Measurements from ENCODE around the gene LYZL2.
"Not testable (repeated sequence)": the region's sequence is repeated elsewhere in the genome, so short reads cannot be mapped to it uniquely, and the experiment has no call there.

The LYZL2 gene

GRCh38 chr10:30637881-30638467 lies 8.4 kb upstream of the LYZL2 start:
- DNase-seq, result no peak

DNA sequence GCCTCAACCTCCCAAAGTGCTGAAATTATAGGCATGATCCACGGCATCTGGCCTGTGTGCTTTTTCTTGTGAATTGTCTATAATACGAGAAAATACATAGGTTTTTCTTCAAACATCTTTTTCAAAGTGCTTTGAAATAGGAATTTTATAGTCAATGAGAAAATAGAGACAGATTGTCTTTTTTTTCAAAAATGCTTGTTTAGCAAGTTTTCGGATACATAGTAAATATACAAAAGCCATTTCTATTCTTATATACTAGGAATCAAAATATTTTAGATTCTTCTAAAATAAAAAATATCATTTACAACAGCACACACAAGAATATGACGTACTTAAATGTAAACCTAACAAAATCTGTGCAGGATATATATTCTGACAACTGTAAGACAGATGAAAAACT lies 1.6 kb upstream of the LYZL2 start:
- no peak for DNase-seq

- DNase-seq, result no peak
Observed at GRCh38 chr10:30630571-30630970, 1.0 kb upstream of the LYZL2 start.

DNA sequence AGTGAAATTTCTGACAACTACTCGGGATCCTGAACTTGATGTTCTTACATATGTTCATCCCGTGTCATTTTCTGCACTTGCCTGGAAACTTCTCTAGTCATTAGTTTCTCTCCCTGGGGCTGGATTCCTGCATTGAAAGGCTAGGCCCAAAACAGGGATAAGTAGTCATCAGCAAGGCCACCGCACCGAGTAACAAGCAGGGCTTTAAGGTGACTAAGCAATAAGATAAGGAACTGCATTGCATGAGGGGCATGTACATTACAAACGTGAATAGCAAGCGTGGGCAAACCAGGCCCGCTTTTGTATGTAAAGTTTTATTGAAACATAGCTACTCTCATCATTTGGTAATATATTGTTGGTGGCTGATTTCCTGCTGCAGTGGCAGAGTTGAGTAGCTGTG lies 977 bp downstream of the LYZL2 start:
- not testable (repeated sequence) for DNase-seq

GRCh38 chr10:30626837-30627236 lies 2.7 kb downstream of the LYZL2 start:
- DNase-seq, result not testable (repeated sequence)

DNA sequence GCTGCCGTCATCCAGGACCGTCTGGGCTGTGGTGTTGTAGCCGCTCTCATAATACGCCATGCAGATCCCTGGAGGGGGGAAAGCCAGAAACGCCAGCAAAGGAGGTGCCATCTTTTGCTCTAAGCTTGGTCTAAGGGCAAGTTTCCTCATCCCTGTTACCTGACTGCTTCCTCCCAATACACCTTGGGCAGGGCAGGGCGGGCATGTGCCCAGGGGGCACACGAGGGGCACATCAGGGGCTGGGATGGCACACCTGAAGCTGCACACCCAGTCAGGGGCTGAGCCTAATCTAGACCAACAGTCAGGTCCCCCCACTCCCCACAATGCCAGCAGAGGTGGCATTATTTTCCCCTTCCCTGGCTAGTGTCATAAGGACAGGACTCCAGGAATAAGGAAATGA lies 3.4 kb downstream of the LYZL2 start:
- not testable (repeated sequence) for DNase-seq

- DNase-seq, result no peak
Observed at GRCh38 chr10:30625080-30625479, 4.5 kb downstream of the LYZL2 start.

GRCh38 chr10:30619966-30620365 lies 9.6 kb downstream of the LYZL2 start:
- DNase-seq, result no peak

- no peak for DNase-seq
Observed at GRCh38 chr10:30617070-30617469, 12.5 kb downstream of the LYZL2 start.

DNA sequence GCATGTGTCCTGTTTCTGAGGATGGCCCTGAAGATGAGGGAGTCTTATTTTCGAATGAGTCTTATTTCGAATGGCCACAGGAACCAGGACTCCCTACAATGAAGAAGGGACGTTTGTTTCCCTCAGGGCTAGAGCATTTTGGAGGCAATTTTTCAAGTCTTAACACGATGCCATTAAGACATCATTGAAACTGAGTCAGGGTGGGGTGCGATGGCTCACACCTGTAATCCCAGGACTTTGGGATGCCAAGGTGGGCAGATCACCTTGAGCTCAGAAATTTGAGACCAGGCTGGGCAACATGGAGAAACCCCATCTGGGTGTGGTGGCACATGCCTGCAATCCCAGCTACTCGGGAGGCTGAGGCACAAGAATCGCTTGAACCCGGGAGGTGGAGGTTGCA lies 18.5 kb downstream of the LYZL2 start:
- not testable (repeated sequence) for DNase-seq

DNA sequence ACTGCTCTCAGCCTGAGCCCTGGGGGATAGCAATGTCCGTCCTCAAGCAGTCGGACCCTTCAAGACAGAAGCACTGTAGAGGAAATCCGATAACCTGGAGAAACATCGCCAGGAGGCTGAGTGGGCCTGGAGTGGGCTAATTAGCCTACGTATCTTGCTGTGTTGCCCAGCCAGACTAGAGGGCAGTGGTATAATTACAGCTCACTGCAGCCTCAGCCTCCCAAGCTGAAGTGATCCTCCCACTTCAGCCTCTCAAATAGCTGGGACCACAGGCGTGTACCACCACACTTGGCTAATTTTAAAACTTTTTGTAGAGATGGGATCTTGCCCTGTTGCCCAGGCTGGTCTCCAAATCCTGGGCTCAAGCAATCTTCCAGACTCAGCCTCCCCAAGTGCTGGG lies 21.7 kb downstream of the LYZL2 start:
- DNase-seq, result no peak

DNA sequence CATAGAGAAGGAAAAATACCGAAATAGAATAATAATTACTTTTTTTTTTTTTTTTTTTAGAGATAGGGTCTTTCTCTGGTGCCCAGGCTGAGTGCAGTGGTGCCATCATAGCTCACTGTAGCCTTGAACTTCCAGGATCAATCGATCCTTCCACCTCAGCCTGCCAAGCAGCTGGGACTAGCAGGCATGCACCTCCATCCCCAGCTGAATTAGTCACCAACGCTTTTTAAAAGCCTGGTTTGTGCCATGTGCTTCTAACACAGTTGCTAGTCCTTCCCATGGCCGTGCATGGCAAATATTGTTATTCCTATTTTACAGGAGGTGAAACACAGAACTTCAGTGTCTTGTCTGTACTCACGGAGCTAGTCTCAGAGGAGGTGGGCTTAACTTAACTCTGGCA lies 23.2 kb downstream of the LYZL2 start:
- DNase-seq, result no peak

- DNase-seq, result peak; percentile 41
Observed at GRCh38 chr10:30605341-30606121, 24.0 kb downstream of the LYZL2 start.

GRCh38 chr10:30603589-30603988 lies 26.0 kb downstream of the LYZL2 start:
- no peak for DNase-seq

GRCh38 chr10:30602747-30603146 lies 26.8 kb downstream of the LYZL2 start:
- no peak for DNase-seq

DNA sequence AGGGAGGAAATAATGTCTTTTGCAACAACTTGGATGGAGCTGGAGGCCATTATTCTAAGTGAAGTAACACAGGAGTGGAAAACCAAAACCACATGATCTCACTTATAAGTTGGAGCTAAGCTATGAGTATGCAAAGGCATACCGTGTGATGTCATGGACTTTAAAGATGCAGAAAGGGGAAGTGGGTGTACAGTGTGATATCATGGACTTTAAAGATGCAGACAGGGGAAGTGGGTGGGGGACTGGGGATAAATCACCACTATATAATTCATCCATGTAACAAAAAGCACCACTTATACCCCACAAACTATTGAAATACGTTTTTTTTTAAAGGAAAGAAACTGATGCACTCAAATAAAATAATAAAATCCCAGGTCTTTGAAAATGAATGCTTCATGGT lies 29.5 kb downstream of the LYZL2 start:
- DNase-seq, result no peak

- no peak for DNase-seq
Observed at GRCh38 chr10:30598105-30598776, 31.3 kb downstream of the LYZL2 start.

GRCh38 chr10:30597433-30597824 lies 32.1 kb downstream of the LYZL2 start:
- not testable (repeated sequence) for DNase-seq

DNA sequence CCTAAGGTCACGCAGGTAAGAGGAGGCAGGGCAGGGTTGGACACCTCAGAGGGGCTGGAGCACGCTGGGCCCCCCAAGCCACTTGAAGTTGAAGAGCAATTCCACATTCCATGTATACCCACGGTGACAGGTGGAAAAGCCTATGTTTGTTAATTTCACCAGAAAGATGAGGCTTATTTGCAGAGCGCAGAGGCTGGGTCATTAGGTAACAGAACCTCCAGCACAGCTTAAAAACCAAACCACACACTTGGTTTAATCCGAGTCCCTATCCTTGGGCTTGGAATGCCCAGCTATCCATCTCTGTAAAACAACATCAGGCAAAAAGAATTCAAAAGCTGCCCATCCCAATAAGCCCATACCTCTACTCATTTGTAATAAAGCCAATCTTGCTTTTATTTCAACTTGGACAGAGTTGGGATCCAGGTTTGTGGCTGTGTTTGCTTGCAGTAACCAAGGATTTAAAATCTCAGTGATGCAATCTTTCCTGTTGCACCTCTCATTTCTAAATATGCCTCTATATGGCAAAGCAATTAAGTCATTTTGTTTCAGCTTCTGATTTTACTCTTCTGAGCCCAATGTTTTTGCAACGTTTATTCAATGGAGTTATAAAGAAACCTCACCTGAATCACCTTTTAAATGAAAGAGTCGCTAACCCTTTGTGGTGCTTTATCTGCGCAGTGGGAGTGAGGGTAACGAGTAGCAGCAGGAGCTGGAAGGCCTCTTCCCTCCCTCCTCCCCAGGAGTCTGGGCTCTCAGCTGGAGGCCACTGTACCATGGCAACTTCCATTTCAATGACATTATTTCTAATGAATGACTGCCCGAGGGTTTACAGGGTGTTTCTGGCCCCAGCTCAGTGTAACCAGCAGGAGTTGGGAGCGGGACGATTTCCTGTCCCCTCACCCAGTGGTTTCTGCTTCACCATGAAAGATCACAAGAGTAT lies 32.8 kb downstream of the LYZL2 start:
- DNase-seq, result peak; percentile 50

DNA sequence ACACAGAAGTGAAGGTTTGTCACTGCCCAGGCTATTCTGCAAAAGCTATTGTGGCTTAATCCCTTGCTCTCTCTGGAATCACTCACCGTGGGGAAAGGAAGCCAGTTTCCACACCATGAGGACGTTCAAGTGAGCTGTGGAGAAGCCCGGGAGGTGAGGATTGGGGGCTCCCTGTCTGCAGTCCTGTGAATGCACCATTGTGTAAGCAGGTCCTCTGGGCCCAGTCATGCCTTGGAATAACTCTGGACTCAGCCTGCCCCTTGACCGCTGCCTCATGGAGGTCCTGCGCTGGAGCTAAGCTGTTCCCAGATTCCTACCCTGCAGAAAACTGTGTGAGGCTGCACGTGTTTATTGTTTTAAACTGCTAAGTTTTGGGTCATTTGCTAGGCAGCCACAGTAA lies 33.5 kb downstream of the LYZL2 start:
- no peak for DNase-seq

DNA sequence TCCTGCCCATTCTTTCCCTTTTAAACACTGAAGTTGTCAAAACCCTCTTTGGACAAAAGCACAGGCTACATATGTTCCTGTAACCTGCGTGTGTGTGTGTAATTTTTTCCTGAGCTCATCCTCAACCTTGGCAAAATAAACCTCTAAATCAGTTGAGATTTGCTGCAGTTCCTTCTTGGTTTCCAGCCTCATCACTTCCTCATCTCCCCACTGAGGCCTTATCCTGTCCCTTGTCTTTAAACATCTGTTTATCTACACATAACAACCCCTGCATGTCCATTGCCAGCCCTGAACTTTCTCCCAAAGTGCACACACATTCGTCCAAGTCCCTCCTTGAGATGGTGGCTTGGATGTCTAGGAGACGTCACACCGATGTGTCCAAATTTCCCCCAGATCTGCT lies 35.5 kb downstream of the LYZL2 start:
- DNase-seq, result no peak

GRCh38 chr10:30592770-30593169 lies 36.8 kb downstream of the LYZL2 start:
- not testable (repeated sequence) for DNase-seq

DNA sequence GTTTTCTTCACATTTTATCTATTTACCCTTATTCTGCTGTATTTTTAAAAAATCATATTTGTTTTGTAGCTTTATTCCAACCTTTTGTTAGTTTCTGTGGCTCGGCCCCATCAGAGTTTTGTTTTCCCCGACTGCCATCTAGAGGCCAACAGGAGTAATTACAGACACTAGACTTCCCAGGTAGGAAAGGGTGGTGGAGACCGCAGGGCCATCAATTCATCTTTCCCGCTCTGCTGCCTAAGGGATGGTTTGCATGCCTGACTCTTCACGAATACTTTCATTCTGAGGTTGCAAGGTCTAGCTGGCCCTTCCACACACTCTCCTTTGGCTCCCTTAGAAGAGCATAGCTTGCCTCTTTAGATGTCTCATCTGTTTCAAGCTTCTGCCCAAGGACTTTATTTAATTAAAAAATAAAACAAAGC lies 38.3 kb downstream of the LYZL2 start:
- peak; percentile 86 for DNase-seq
